K562 (cell line): ENCODE results near the gene FRK. TPM values are rescaled to one million over a fixed set of nuclear protein-coding genes. Genes with fewer than 3 reads are reported as not detected.

Experiments used
- ATAC-seq: fragments of 200-7000 bp; cut with Tn5 transposase; 3 replicates; pipeline ENCODE4 v1.9.1; 2020; ENCODE audit warnings: moderate library complexity
- BruUV-seq: library from RNA; stranded (reverse); fragments of 400-500 nt; replicated peaks from 2 replicates; lab custom pipeline; 2021; lab: Mats Ljungman, UMichigan
- CTCF ChIA-PET: fragments of 300-600 bp; formaldehyde crosslinking; extraction: SDS; loops from one replicate; lab custom pipeline; 2021; ENCODE audit warnings: low intra/inter-chr PET ratio; lab: Yijun Ruan, JAX
- POLR2A ChIA-PET: fragments of 300-600, 350-650 bp; sonication (Branson Sonifier 250); formaldehyde crosslinking; extraction: SDS; loops from one replicate; lab custom pipeline; 2021; ENCODE audit warnings: antibody characterized with exemption, inconsistent platforms; lab: Yijun Ruan, JAX
- DNase-seq, 4 experiments: peaks; one replicate each; pipeline versions ENCODE4 v3.0.0 to v3.0.0-alpha.2; 2011 to 2018; ENCODE audit warnings: low spot score in 3 of 4, mixed read lengths in 3 of 4; ENCODE audit errors: extremely low read depth in 1 of 4
- FAIRE-seq: peaks from 2 replicates; lab custom pipeline; 2011; peaks lifted over from hg19 to GRCh38; lab: Jason Lieb, UNC
- H2AFZ ChIP-seq: 2 replicates; pipeline ENCODE4 v1.6.0; 2011; ENCODE audit warnings: low read depth, low read length, control low read depth, inconsistent platforms
- H3K27ac ChIP-seq: fragments of 200-600 bp; 3 replicates; pipeline ENCODE4 v1.8.0; 2011; ENCODE audit warnings: low read depth, mild to moderate bottlenecking, control low read depth, inconsistent platforms, low read length, moderate library complexity, mixed read lengths; ENCODE audit errors: extremely low read depth
- H3K27me3 ChIP-seq, 2 experiments: fragments of 300-600 bp in 1 of 2; 2 replicates in 1 of 2; 3 replicates in 1 of 2; pipeline versions ENCODE4 v1.6.0 to v1.8.0; 2011; ENCODE audit warnings: inconsistent platforms in 2 of 2, low read length in 2 of 2, mild to moderate bottlenecking in 1 of 2, mixed read lengths in 1 of 2, moderate library complexity in 1 of 2; ENCODE audit not compliant: control insufficient read depth in 2 of 2, insufficient read depth in 2 of 2
- H3K36me3 ChIP-seq: fragments of 300-600 bp; 3 replicates; pipeline ENCODE4 v1.8.0; 2011; ENCODE audit warnings: mild to moderate bottlenecking, low read length, inconsistent platforms; ENCODE audit not compliant: control insufficient read depth, insufficient read depth
- H3K4me1 ChIP-seq, 2 experiments: fragments of 200-600 bp in 1 of 2; replicated peaks in 1 of 2; 2 replicates in 1 of 2; 3 replicates in 1 of 2; pipeline versions ENCODE4 v1.5.1 to v1.8.0; 2011; ENCODE audit warnings: inconsistent platforms in 2 of 2, low read length in 2 of 2, mild to moderate bottlenecking in 1 of 2, mixed read lengths in 1 of 2, moderate library complexity in 1 of 2; ENCODE audit not compliant: control insufficient read depth in 2 of 2, insufficient read depth in 2 of 2
- H3K4me2 ChIP-seq: 2 replicates; pipeline ENCODE4 v1.6.1; 2011; ENCODE audit warnings: low read length, control low read depth, inconsistent platforms, mixed read lengths; ENCODE audit not compliant: insufficient read depth
- H3K4me3 ChIP-seq: fragments of 200-600 bp; sonication (generic), shearing (Covaris generic); 2 replicates; pipeline ENCODE4 v1.5.1; 2016; ENCODE audit warnings: control low read depth, inconsistent platforms
- H3K79me2 ChIP-seq: fragments of 200-600 bp; 3 replicates; pipeline ENCODE4 v1.8.0; 2011; ENCODE audit warnings: low read length, inconsistent platforms; ENCODE audit not compliant: control insufficient read depth, insufficient read depth
- H3K9ac ChIP-seq, 2 experiments: 2 replicates each; pipeline versions ENCODE4 v1.6.0 to v1.6.1; 2011; ENCODE audit warnings: low read depth in 2 of 2, low read length in 2 of 2, control low read depth in 1 of 2, inconsistent platforms in 1 of 2, mild to moderate bottlenecking in 1 of 2, mixed read lengths in 1 of 2; ENCODE audit not compliant: insufficient read depth in 1 of 2
- H3K9me1 ChIP-seq: one replicate; pipeline ENCODE4 v1.6.0; 2011; ENCODE audit warnings: inconsistent platforms, mild to moderate bottlenecking, low read length, moderate library complexity; ENCODE audit not compliant: control insufficient read depth, insufficient read depth
- H3K9me3 ChIP-seq: replicated peaks from 2 replicates; pipeline ENCODE4 v1.5.1; 2011; ENCODE audit warnings: low read depth, low read length, inconsistent platforms; ENCODE audit not compliant: control insufficient read depth, insufficient read depth
- H4K20me1 ChIP-seq: replicated peaks from 2 replicates; pipeline ENCODE4 v1.6.1; 2011; ENCODE audit warnings: low read length, inconsistent platforms, mixed read lengths; ENCODE audit not compliant: control insufficient read depth, insufficient read depth
- JUND ChIP-seq, 2 experiments: IDR thresholded peaks; 2 replicates in 1 of 2; 3 replicates in 1 of 2; pipeline ENCODE4 v1.6.1; 2011; ENCODE audit warnings: borderline replicate concordance in 2 of 2, low read depth in 2 of 2, low read length in 2 of 2, improper control_type of control experiment in 1 of 2, missing biosample characterization in 1 of 2, missing genetic modification characterization in 1 of 2, missing genetic modification reagents in 1 of 2
- MNT ChIP-seq, 2 experiments: fragments of 450-650 bp; conservative IDR thresholded peaks; 2 replicates each; pipeline ENCODE4 v1.6.1; 2017; ENCODE audit warnings: mild to moderate bottlenecking in 2 of 2, moderate library complexity in 2 of 2
- NELFE ChIP-seq: IDR thresholded peaks from 2 replicates; pipeline ENCODE4 v1.6.1; 2011; ENCODE audit warnings: mild to moderate bottlenecking; ENCODE audit not compliant: insufficient read depth, insufficient read length
- PBX2 ChIP-seq, 2 experiments: IDR thresholded peaks in 1 of 2; conservative IDR thresholded peaks in 1 of 2; 2 replicates each; pipeline ENCODE4 v1.6.1; 2016; ENCODE audit warnings: low read depth in 2 of 2, mild to moderate bottlenecking in 1 of 2, missing compliant biosample characterization in 1 of 2, missing genetic modification characterization in 1 of 2, moderate library complexity in 1 of 2
- PML ChIP-seq: IDR thresholded peaks from 2 replicates; pipeline ENCODE4 v1.6.1; 2012; ENCODE audit warnings: low read length, inconsistent platforms
- PTRF ChIP-seq: fragments of 450-650 bp; IDR thresholded peaks from 2 replicates; pipeline ENCODE4 v1.6.1; 2016; ENCODE audit warnings: mild to moderate bottlenecking, missing genetic modification characterization, missing compliant biosample characterization
- SREBF1 ChIP-seq: fragments of 150-350 bp; IDR thresholded peaks from 2 replicates; pipeline ENCODE4 v1.6.1; 2014; ENCODE audit warnings: antibody characterized with exemption, low read depth, low read length, borderline replicate concordance
- TCF15 ChIP-seq: fragments of 250-450 bp; sonication (Bioruptor Pico); IDR thresholded peaks from 2 replicates; pipeline ENCODE4 v1.8.0; 2022; ENCODE audit warnings: moderate library complexity, mild to moderate bottlenecking, inconsistent platforms
- ZHX1 ChIP-seq: fragments of 150-350 bp; conservative IDR thresholded peaks from 2 replicates; pipeline ENCODE4 v1.6.1; 2014; ENCODE audit warnings: low read length
- ZNF436 ChIP-seq: fragments of 250-450, 450-650 bp; sonication (Bioruptor Pico); formaldehyde crosslinking; IDR thresholded peaks from 2 replicates; pipeline ENCODE4 v1.7.0; 2020; ENCODE audit warnings: mild to moderate bottlenecking
- ZNF445 ChIP-seq: fragments of 250-450 bp; sonication (Bioruptor Pico); IDR thresholded peaks from 2 replicates; pipeline ENCODE4 v1.4.0; 2020; ENCODE audit warnings: low read depth, mild to moderate bottlenecking, moderate library complexity
- WGBS: fragments of 100-300 bp; shearing (Covaris generic); methylation state at CpG from one replicate; pipeline ENCODE4 v1.1.6; 2016; ENCODE audit warnings: low coverage, mixed read lengths; ENCODE audit not compliant: insufficient coverage; ENCODE audit errors: missing lambda C conversion rate; 5-methylcytosine and 5-hydroxymethylcytosine counted together
- in situ Hi-C: fragments of 300-500 bp; cut with MboI; formaldehyde crosslinking; loops from 4 replicates; pipeline ENCODE4 v1.15.0; 2018; ENCODE audit warnings: inconsistent platforms, mixed read lengths
- intact Hi-C: fragments of 100-400 bp; cut with micrococcal nuclease; formaldehyde crosslinking; loops from 2 replicates; pipeline ENCODE4 v1.14.2; 2022
- polyA plus RNA-seq, 8 experiments: library from polyadenylated mRNA; depleted of rRNA in 4 of 8; stranded (reverse) in 5 of 8; unstranded in 3 of 8; fragments of >200 nt; fragmentation: Nextera tagmentation in 2 of 8; fragmentation: Illumina TruSeq in 1 of 8; extraction: Ambion mirVana in 2 of 8; extraction: Trizol in 1 of 8; gene quantifications; 2 replicates each; pipeline versions ENCODE4 v1.2.1 to v1.2.3, GENCODE V29; 2011 to 2014; ENCODE audit warnings: inconsistent platforms in 1 of 8, missing spikeins in 1 of 8
- total RNA-seq, 7 experiments: library from RNA; depleted of rRNA in 6 of 7; stranded (reverse); fragments of >200 nt in 6 of 7; fragmentation: Illumina TruSeq in 2 of 7; extraction: Trizol in 2 of 7; gene quantifications; 2 replicates each; pipeline versions ENCODE4 v1.2.1 to v1.2.3, GENCODE V29; 2011 to 2021; ENCODE audit warnings: low replicate concordance in 1 of 7

Gene FRK
- total and polyA plus RNA-seq, 9 of the 15 experiments (the other 6 are each of a cell fraction or from before 2014, with no cell fraction given), result 0.01 to 0.29 (median 0.09) TPM

- H3K4me2 ChIP-seq, result no peak overlapping the region
- TF ChIP-seq SREBF1, result no peak
- no peak for TF ChIP-seq MNT (conservative IDR thresholded peaks at IDR 0.05)
- no peak for TF ChIP-seq TCF15 (CRISPR knock-in tag)
- no peak for TF ChIP-seq JUND (IDR thresholded peaks at IDR 0.05; ENCODE audit: borderline replicate concordance, low read depth, low read length)
- TF ChIP-seq JUND (tag; IDR thresholded peaks at IDR 0.05; ENCODE audit: borderline replicate concordance, low read depth, low read length), result no peak
- no peak for TF ChIP-seq ZHX1
- no peak for TF ChIP-seq PML
- no peak for TF ChIP-seq ZNF445 (CRISPR knock-in tag)
- TF ChIP-seq ZNF436 (CRISPR knock-in tag), result no peak
- TF ChIP-seq PTRF (tag), result no peak
- TF ChIP-seq NELFE, result no peak
- no peak for TF ChIP-seq PBX2 (CRISPR knock-in tag; IDR thresholded peaks at IDR 0.05; ENCODE audit: low read depth)
- no peak for TF ChIP-seq PBX2 (tag; conservative IDR thresholded peaks at IDR 0.05; ENCODE audit: low read depth)
- no peak for FAIRE-seq
- no peak overlapping the region for H3K9ac ChIP-seq
- no peaks in the 10 kb centered on the region for H3K36me3 ChIP-seq
- no peaks in the 10 kb centered on the region for H3K9me3 ChIP-seq
- ATAC-seq, result no peak
- POLR2A ChIA-PET, result no interaction called here
- no peaks in the 10 kb centered on the region for H3K27me3 ChIP-seq
- no peaks in the 10 kb centered on the region for H3K9me1 ChIP-seq
- H3K27ac ChIP-seq, result no peak overlapping the region
- no peaks in the 10 kb centered on the region for H3K4me1 ChIP-seq
- BruUV-seq, result no TSS peak
- no peak overlapping the region for H2AFZ ChIP-seq
- in situ Hi-C loops (no loop called here), intact Hi-C loops (no loop called here)
- WGBS, result 0% methylated on average over 5 of the region's 5 CpGs
- no peak overlapping the region for H3K4me3 ChIP-seq
- H4K20me1 ChIP-seq, result no peaks in the 10 kb centered on the region
- no peak for DNase-seq
- CTCF ChIA-PET, result no interaction called here
- H3K79me2 ChIP-seq, result no peaks in the 10 kb centered on the region
Measured at GRCh38 chr6:115997990-115998585, 62.6 kb downstream of the FRK start.
